Measurements from ENCODE around the gene FMR1NB.
A peak's percentile ranks its signal among the peaks of the same experiment; 100 is the strongest.

Gene FMR1NB

GRCh38 chrX:148047200-148047599 is 66.1 kb downstream of the FMR1NB start (continued):
- no peak for TF ChIP-seq ZNF548 (tag by site-specific recombination; IDR thresholded peaks at IDR 0.05)
- TF ChIP-seq PRDM6 (tag by site-specific recombination; IDR thresholded peaks at IDR 0.05): no peak
- TF ChIP-seq ZBTB6 (tag by site-specific recombination; IDR thresholded peaks at IDR 0.05): no peak
- TF ChIP-seq, protein P1, sequence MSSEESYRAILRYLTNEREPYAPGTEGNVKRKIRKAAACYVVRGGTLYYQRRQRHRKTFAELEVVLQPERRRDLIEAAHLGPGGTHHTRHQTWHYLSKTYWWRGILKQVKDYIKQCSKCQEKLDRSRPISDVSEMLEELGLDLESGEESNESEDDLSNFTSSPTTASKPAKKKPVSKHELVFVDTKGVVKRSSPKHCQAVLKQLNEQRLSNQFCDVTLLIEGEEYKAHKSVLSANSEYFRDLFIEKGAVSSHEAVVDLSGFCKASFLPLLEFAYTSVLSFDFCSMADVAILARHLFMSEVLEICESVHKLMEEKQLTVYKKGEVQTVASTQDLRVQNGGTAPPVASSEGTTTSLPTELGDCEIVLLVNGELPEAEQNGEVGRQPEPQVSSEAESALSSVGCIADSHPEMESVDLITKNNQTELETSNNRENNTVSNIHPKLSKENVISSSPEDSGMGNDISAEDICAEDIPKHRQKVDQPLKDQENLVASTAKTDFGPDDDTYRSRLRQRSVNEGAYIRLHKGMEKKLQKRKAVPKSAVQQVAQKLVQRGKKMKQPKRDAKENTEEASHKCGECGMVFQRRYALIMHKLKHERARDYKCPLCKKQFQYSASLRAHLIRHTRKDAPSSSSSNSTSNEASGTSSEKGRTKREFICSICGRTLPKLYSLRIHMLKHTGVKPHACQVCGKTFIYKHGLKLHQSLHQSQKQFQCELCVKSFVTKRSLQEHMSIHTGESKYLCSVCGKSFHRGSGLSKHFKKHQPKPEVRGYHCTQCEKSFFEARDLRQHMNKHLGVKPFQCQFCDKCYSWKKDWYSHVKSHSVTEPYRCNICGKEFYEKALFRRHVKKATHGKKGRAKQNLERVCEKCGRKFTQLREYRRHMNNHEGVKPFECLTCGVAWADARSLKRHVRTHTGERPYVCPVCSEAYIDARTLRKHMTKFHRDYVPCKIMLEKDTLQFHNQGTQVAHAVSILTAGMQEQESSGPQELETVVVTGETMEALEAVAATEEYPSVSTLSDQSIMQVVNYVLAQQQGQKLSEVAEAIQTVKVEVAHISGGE (tag by site-specific recombination; conservative IDR thresholded peaks at IDR 0.05; ENCODE audit: low read depth): no peak

- ChIA-PET CTCF (interaction anchor here (0.6 to 4.6 kb wide), 12 partner anchors 9 to 1422 kb away, joined by 3 to 17 read pairs (median 3); no protein-coding TSS in a partner anchor), POLR2A (no interaction called here)
These were observed 68.3 kb downstream of the FMR1NB start for GRCh38 chrX:148049441-148049840.

DNA sequence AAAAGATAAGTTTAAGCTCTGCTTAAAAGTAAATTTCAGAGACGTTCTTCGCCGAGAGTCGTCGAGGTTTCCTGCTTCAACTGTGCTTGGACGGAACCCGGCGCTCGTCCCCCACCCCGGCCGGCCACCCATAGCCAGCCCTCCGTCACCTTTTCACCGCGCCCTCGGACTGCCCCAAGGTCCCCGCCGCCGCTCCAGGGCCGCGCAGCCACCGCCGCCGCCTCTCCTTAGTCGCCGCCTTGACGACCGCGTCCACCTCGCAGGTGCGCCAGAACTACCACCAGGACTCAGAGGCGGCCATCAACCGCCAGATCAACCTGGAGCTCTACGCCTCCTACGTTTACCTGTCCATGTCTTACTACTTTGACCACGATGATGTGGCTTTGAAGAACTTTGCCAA is 70.8 kb downstream of the FMR1NB start:
- ChIA-PET POLR2A (no interaction called here), CTCF (interaction anchor here (0.6 to 4.6 kb wide), 3 partner anchors 19 to 1425 kb away, joined by 3 to 17 read pairs (median 7); no protein-coding TSS in a partner anchor)
- Histone ChIP-seq H3K9me3 (ENCODE audit: control insufficient read depth, insufficient read depth, low read depth, low read length) (no peaks in the 10 kb centered on the region), H3K4me1 (ENCODE audit: control insufficient read depth, insufficient read depth, low read length) (no peaks in the 10 kb centered on the region), H3K36me3 (ENCODE audit: control insufficient read depth in 2 of 2, insufficient read depth in 1 of 2, low read length in 2 of 2) (no peaks in the 10 kb centered on the region), H3K4me3 (ENCODE audit: low read depth, low read length) (no peak overlapping the region), H3K27ac (ENCODE audit: extremely low read depth, low read depth, low read length) (no peak overlapping the region)
- no peak for TF ChIP-seq ZNF10 (tag by site-specific recombination; IDR thresholded peaks at IDR 0.05)
- TF ChIP-seq ZNF501 (tag by site-specific recombination; IDR thresholded peaks at IDR 0.05): no peak
- TF ChIP-seq ZNF514 (tag by site-specific recombination; IDR thresholded peaks at IDR 0.05): no peak
- no peak for TF ChIP-seq SALL2 (tag by site-specific recombination; IDR thresholded peaks at IDR 0.05; ENCODE audit: borderline replicate concordance)
- TF ChIP-seq YY2 (tag by site-specific recombination; IDR thresholded peaks at IDR 0.05): no peak
- no peak for TF ChIP-seq ZNF214 (tag by site-specific recombination; IDR thresholded peaks at IDR 0.05; ENCODE audit: borderline replicate concordance)
- TF ChIP-seq ZNF660 (tag by site-specific recombination; IDR thresholded peaks at IDR 0.05): no peak
- TF ChIP-seq ZNF843 (tag by site-specific recombination; IDR thresholded peaks at IDR 0.05): no peak
- TF ChIP-seq HOXD13 (CRISPR knock-in tag; IDR thresholded peaks at IDR 0.05; ENCODE audit: borderline replicate concordance): no peak
- TF ChIP-seq TSHZ1 (tag by site-specific recombination; IDR thresholded peaks at IDR 0.05; ENCODE audit: borderline replicate concordance): no peak
- TF ChIP-seq ZNF416 (tag by site-specific recombination; IDR thresholded peaks at IDR 0.05): no peak
- no peak for TF ChIP-seq ZNF133 (tag by site-specific recombination; IDR thresholded peaks at IDR 0.05)
- TF ChIP-seq ZNF654 (tag by site-specific recombination; IDR thresholded peaks at IDR 0.05; ENCODE audit: low read depth): no peak

More at GRCh38 chrX:148049441-148049840, 68.3 kb downstream of the FMR1NB start:
- Histone ChIP-seq H3K4me1 (ENCODE audit: control insufficient read depth, insufficient read depth, low read length) (no peaks in the 10 kb centered on the region), H3K9me3 (ENCODE audit: control insufficient read depth, insufficient read depth, low read depth, low read length) (no peaks in the 10 kb centered on the region), H3K27ac (ENCODE audit: extremely low read depth, low read depth, low read length) (no peak overlapping the region), H3K4me3 (ENCODE audit: low read depth, low read length) (no peak overlapping the region), H3K36me3 (ENCODE audit: control insufficient read depth in 2 of 2, insufficient read depth in 1 of 2, low read length in 2 of 2) (no peaks in the 10 kb centered on the region)
- TF ChIP-seq ZNF654 (tag by site-specific recombination; IDR thresholded peaks at IDR 0.05; ENCODE audit: low read depth) (peak; percentile 97), YY1 (tag by site-specific recombination; IDR thresholded peaks at IDR 0.05) (no peak)
- TF ChIP-seq, protein P1 (tag by site-specific recombination; conservative IDR thresholded peaks at IDR 0.05; ENCODE audit: low read depth): 0 out of 2 replicates have a peak, but pooled peaks have one; percentile 13
